ENCODE results near the gene MCM9.

Gene MCM9

GRCh38 chr6:118933855-118934460 lies 1.0 kb downstream of the MCM9 start:
- in situ Hi-C loops (cut with HindIII; ENCODE audit: low sequenced_read_pairs), result no loop called here

- in situ Hi-C loops (cut with HindIII; ENCODE audit: low sequenced_read_pairs), result no loop called here
Measured at GRCh38 chr6:118932421-118932820, 2.5 kb downstream of the MCM9 start.

GRCh38 chr6:118931436-118931835 lies 3.5 kb downstream of the MCM9 start:
- in situ Hi-C loops (cut with HindIII; ENCODE audit: low sequenced_read_pairs), result no loop called here

- in situ Hi-C loops (cut with HindIII; ENCODE audit: low sequenced_read_pairs), result no loop called here
Measured at GRCh38 chr6:118930680-118931079, 4.3 kb downstream of the MCM9 start.

GRCh38 chr6:118923035-118923434 lies 11.9 kb downstream of the MCM9 start:
- in situ Hi-C loops (cut with HindIII; ENCODE audit: low sequenced_read_pairs), result no loop called here

- in situ Hi-C loops (cut with HindIII; ENCODE audit: low sequenced_read_pairs), result no loop called here
Measured at GRCh38 chr6:118921084-118921483, 13.9 kb downstream of the MCM9 start.

- in situ Hi-C loops (cut with HindIII; ENCODE audit: low sequenced_read_pairs), result no loop called here
Measured at GRCh38 chr6:118918329-118918725, 16.6 kb downstream of the MCM9 start.

- in situ Hi-C loops (cut with HindIII; ENCODE audit: low sequenced_read_pairs), result no loop called here
Measured at GRCh38 chr6:118917546-118918328, 17.2 kb downstream of the MCM9 start.

- in situ Hi-C loops (cut with HindIII; ENCODE audit: low sequenced_read_pairs), result no loop called here
Measured at GRCh38 chr6:118914598-118914997, 20.4 kb downstream of the MCM9 start.

GRCh38 chr6:118913161-118913560 lies 21.8 kb downstream of the MCM9 start:
- in situ Hi-C loops (cut with HindIII; ENCODE audit: low sequenced_read_pairs), result no loop called here

GRCh38 chr6:118912646-118913045 lies 22.3 kb downstream of the MCM9 start:
- in situ Hi-C loops (cut with HindIII; ENCODE audit: low sequenced_read_pairs), result no loop called here

- in situ Hi-C loops (cut with HindIII; ENCODE audit: low sequenced_read_pairs), result no loop called here
Measured at GRCh38 chr6:118908441-118908840, 26.5 kb downstream of the MCM9 start.

GRCh38 chr6:118905851-118906250 lies 29.1 kb downstream of the MCM9 start:
- in situ Hi-C loops (cut with HindIII; ENCODE audit: low sequenced_read_pairs), result no loop called here

- in situ Hi-C loops (cut with HindIII; ENCODE audit: low sequenced_read_pairs), result no loop called here
Measured at GRCh38 chr6:118905084-118905483, 29.9 kb downstream of the MCM9 start.

GRCh38 chr6:118903691-118904090 lies 31.3 kb downstream of the MCM9 start:
- in situ Hi-C loops (cut with HindIII; ENCODE audit: low sequenced_read_pairs), result no loop called here

- in situ Hi-C loops (cut with HindIII; ENCODE audit: low sequenced_read_pairs), result no loop called here
Measured at GRCh38 chr6:118903138-118903537, 31.8 kb downstream of the MCM9 start.

- in situ Hi-C loops (cut with HindIII; ENCODE audit: low sequenced_read_pairs), result no loop called here
Measured at GRCh38 chr6:118902726-118903125, 32.2 kb downstream of the MCM9 start.

GRCh38 chr6:118899948-118900347 lies 35.0 kb downstream of the MCM9 start:
- in situ Hi-C loops (cut with HindIII; ENCODE audit: low sequenced_read_pairs), result no loop called here

GRCh38 chr6:118897386-118897785 lies 37.6 kb downstream of the MCM9 start:
- in situ Hi-C loops (cut with HindIII; ENCODE audit: low sequenced_read_pairs), result no loop called here

- in situ Hi-C loops (cut with HindIII; ENCODE audit: low sequenced_read_pairs), result no loop called here
Measured at GRCh38 chr6:118896339-118897136, 38.4 kb downstream of the MCM9 start.

GRCh38 chr6:118895859-118896258 lies 39.1 kb downstream of the MCM9 start:
- in situ Hi-C loops (cut with HindIII; ENCODE audit: low sequenced_read_pairs), result no loop called here

GRCh38 chr6:118895261-118895560 lies 39.7 kb downstream of the MCM9 start:
- in situ Hi-C loops (cut with HindIII; ENCODE audit: low sequenced_read_pairs), result no loop called here

Measured in DLD1 (cell line).